Measurements from ENCODE around the gene ATP6V1F. TPM values are rescaled to one million over a fixed set of nuclear protein-coding genes. Genes with fewer than 3 reads are reported as not detected.

ATP6V1F gene
- total RNA-seq, 1 donor from 2014 or later, result 142 TPM

GRCh38 chr7:128913870-128914565, 51.4 kb downstream of the ATP6V1F start:
- no peaks in the 10 kb centered on the region for H3K27me3 ChIP-seq
- TF ChIP-seq, protein P1, sequence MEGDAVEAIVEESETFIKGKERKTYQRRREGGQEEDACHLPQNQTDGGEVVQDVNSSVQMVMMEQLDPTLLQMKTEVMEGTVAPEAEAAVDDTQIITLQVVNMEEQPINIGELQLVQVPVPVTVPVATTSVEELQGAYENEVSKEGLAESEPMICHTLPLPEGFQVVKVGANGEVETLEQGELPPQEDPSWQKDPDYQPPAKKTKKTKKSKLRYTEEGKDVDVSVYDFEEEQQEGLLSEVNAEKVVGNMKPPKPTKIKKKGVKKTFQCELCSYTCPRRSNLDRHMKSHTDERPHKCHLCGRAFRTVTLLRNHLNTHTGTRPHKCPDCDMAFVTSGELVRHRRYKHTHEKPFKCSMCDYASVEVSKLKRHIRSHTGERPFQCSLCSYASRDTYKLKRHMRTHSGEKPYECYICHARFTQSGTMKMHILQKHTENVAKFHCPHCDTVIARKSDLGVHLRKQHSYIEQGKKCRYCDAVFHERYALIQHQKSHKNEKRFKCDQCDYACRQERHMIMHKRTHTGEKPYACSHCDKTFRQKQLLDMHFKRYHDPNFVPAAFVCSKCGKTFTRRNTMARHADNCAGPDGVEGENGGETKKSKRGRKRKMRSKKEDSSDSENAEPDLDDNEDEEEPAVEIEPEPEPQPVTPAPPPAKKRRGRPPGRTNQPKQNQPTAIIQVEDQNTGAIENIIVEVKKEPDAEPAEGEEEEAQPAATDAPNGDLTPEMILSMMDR (IDR thresholded peaks at IDR 0.05), result no peak
- DNase-seq (ENCODE audit: low spot score in 2 of 2), result peak in 1 of 2 donors; percentile 43
- intact Hi-C loops (cut with DNase I), result no loop called here
- no peak overlapping the region for H3K27ac ChIP-seq
- H3K4me1 ChIP-seq, result peaks cover 2 to 6% of the 10 kb centered on the region in 2 donors
- H3K9me3 ChIP-seq, result no peaks in the 10 kb centered on the region
- no peaks in the 10 kb centered on the region for H3K36me3 ChIP-seq
- no peak overlapping the region for H3K4me3 ChIP-seq

DNA sequence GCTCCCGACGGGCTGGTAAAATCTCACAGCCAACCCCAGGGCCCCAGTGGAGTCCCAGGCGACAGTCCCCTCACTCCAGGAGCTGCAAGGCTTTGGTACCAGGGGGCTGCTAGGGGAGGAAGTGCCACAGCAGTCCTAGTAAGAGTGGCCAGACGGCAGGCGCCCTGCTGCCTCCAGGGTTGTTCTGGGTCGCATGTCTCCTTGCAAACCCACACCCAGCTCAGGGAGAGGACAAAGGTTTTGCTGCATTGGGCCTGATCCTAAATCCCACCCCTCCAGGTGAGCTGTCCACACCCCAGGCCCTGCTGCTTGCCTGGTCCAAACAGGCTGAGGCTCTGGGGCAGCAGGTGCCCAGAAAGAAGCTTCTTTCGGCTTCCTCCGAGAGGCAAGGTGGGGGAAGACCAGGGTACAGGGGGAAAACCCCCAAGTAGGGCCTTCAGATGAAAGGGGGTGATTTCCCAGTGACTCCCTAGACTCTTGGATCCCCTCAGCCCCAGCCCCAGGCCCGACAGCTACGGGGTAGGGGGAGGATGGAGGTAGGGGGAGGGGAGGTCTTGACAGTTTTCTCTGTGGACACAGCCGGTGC, 52.0 kb downstream of the ATP6V1F start:
- Histone ChIP-seq H3K27ac (no peak overlapping the region), H3K9me3 (no peaks in the 10 kb centered on the region), H3K36me3 (no peaks in the 10 kb centered on the region), H3K4me3 (no peak overlapping the region), H3K27me3 (no peaks in the 10 kb centered on the region), H3K4me1 (peaks cover 2 to 6% of the 10 kb centered on the region in 2 donors)
- intact Hi-C loops (cut with DNase I), result no loop called here
- DNase-seq (ENCODE audit: low spot score in 2 of 2), result peak in 1 of 2 donors; percentile 55
- TF ChIP-seq, protein P1 (IDR thresholded peaks at IDR 0.05), result no peak

DNA sequence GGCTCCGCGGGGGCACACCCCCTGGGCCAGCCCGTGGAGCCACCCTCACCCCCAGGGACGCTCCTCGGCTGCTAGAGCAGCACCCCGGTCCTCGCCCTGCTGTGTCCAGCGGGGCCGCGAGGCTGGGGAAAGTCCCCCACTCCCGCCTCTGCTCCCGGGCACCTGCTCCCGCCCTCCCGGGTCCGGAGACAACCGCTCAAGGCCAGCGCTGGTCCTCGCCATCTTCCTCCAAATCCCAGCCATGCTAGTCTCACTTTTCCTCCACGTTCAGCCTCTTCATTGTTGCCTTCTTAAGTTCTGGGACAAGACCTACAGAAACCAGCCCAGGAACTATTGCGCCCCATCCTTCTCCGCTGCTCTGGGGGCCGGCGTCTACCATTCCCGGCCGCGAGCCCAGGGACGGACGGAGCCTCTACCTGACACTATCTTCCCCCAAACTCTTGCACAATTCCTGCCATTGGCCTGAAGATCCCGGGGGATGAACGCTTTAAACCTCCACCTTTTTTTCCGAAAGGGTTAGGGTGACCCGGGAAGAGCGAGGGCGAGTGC, 52.7 kb downstream of the ATP6V1F start:
- intact Hi-C loops (cut with DNase I), result no loop called here
- DNase-seq (ENCODE audit: low spot score in 2 of 2), result peak in 1 of 2 donors; percentile 37
- Histone ChIP-seq H3K9me3 (no peaks in the 10 kb centered on the region), H3K4me3 (peak overlapping the region; percentile 27 to 38), H3K4me1 (peaks cover 0 to 6% of the 10 kb centered on the region in 2 donors), H3K27ac (no peak overlapping the region), H3K27me3 (no peaks in the 10 kb centered on the region), H3K36me3 (no peaks in the 10 kb centered on the region)
- TF ChIP-seq, protein P1 (IDR thresholded peaks at IDR 0.05), result no peak

Other genes starting within 250 kb of the ATP6V1F start
- gene GARIN1A, start 190.6 kb upstream of the ATP6V1F start, total RNA-seq, result 0.53 TPM
- 82.8 TPM for gene CALU, start 123.5 kb upstream of the ATP6V1F start, total RNA-seq
- gene OPN1SW, start 87.1 kb upstream of the ATP6V1F start, total RNA-seq, result not detected
- 0.64 TPM for gene CCDC136, start 70.9 kb upstream of the ATP6V1F start, total RNA-seq
- 117 TPM for gene FLNC, start 32.5 kb upstream of the ATP6V1F start, total RNA-seq
- gene KCP, start 47.9 kb downstream of the ATP6V1F start, total RNA-seq, result 1.2 TPM
- gene IRF5, start 75.1 kb downstream of the ATP6V1F start, total RNA-seq, result not detected
- gene TNPO3, start 192.3 kb downstream of the ATP6V1F start, total RNA-seq, result 59.4 TPM

All from ascending aorta (tissue), 2 donors.